Measurements from ENCODE around the gene GUCY1A2.

GUCY1A2 gene

GRCh38 chr11:106632283-106632682 lies 386.0 kb downstream of the GUCY1A2 start:
- H3K36me3 ChIP-seq (replicated peaks) = no peaks in the 10 kb centered on the region
- DNase-seq = no peak
- H3K27me3 ChIP-seq (replicated peaks) = no peaks in the 10 kb centered on the region
- no peak overlapping the region for H3K4me3 ChIP-seq (ENCODE audit: low read depth, low read length)
- in situ Hi-C loops (cut with HindIII; ENCODE audit: low pct_ligation_motif_present, low sequenced_read_pairs) = no loop called here
- no peak for TF ChIP-seq CTCF (IDR thresholded peaks at IDR 0.05; ENCODE audit: low read depth, low read length, missing control alignments)
- no peak overlapping the region for H3K27ac ChIP-seq

- H3K36me3 ChIP-seq (replicated peaks) = no peaks in the 10 kb centered on the region
- in situ Hi-C loops (cut with HindIII; ENCODE audit: low pct_ligation_motif_present, low sequenced_read_pairs) = no loop called here
- H3K27ac ChIP-seq = no peak overlapping the region
- no peak overlapping the region for H3K4me3 ChIP-seq (ENCODE audit: low read depth, low read length)
- H3K27me3 ChIP-seq (replicated peaks) = no peaks in the 10 kb centered on the region
- TF ChIP-seq CTCF (IDR thresholded peaks at IDR 0.05; ENCODE audit: low read depth, low read length, missing control alignments) = no peak
- DNase-seq = no peak
These were observed 390.6 kb downstream of the GUCY1A2 start for GRCh38 chr11:106627694-106628093.

GRCh38 chr11:106625566-106625965 lies 392.7 kb downstream of the GUCY1A2 start:
- no peak for DNase-seq
- in situ Hi-C loops (cut with HindIII; ENCODE audit: low pct_ligation_motif_present, low sequenced_read_pairs) = no loop called here
- Histone ChIP-seq H3K36me3 (replicated peaks) (no peaks in the 10 kb centered on the region), H3K4me3 (ENCODE audit: low read depth, low read length) (no peak overlapping the region), H3K27ac (no peak overlapping the region), H3K27me3 (replicated peaks) (no peaks in the 10 kb centered on the region)
- no peak for TF ChIP-seq CTCF (IDR thresholded peaks at IDR 0.05; ENCODE audit: low read depth, low read length, missing control alignments)

- DNase-seq = no peak
- no peak for TF ChIP-seq CTCF (IDR thresholded peaks at IDR 0.05; ENCODE audit: low read depth, low read length, missing control alignments)
These were observed 393.9 kb downstream of the GUCY1A2 start for GRCh38 chr11:106624377-106624776.

More at GRCh38 chr11:106624377-106624776, 393.9 kb downstream of the GUCY1A2 start:
- Histone ChIP-seq H3K27ac (no peak overlapping the region), H3K36me3 (replicated peaks) (no peaks in the 10 kb centered on the region), H3K27me3 (replicated peaks) (no peaks in the 10 kb centered on the region), H3K4me3 (ENCODE audit: low read depth, low read length) (no peak overlapping the region)
- in situ Hi-C loops (cut with HindIII; ENCODE audit: low pct_ligation_motif_present, low sequenced_read_pairs) = no loop called here
